Liver (tissue), 3 donors: ENCODE data around the gene RAB14.

Experiments used
- ATF3 ChIP-seq: IDR thresholded peaks from 2 replicates; pipeline ENCODE4 v1.6.1; 2016; ENCODE audit warnings: antibody characterized with exemption
- EGR1 ChIP-seq, 2 donors: IDR thresholded peaks; 2 replicates each; pipeline ENCODE4 v1.6.1; 2016 to 2018; ENCODE audit warnings: antibody characterized with exemption in 2 of 2, low read depth in 2 of 2
- FOXA1 ChIP-seq: IDR thresholded peaks from 2 replicates; pipeline ENCODE4 v1.6.1; 2016; ENCODE audit warnings: antibody characterized with exemption
- GABPA ChIP-seq, 2 donors: IDR thresholded peaks in 1 of 2; conservative IDR thresholded peaks in 1 of 2; 2 replicates each; pipeline ENCODE4 v1.6.1; 2016; ENCODE audit warnings: antibody characterized with exemption in 2 of 2, mild to moderate bottlenecking in 1 of 2, moderate library complexity in 1 of 2
- HNF4A ChIP-seq, 2 donors: conservative IDR thresholded peaks; 2 replicates each; pipeline ENCODE4 v1.6.1; 2016; ENCODE audit warnings: antibody characterized with exemption in 2 of 2, mild to moderate bottlenecking in 2 of 2
- JUND ChIP-seq, 2 donors: IDR thresholded peaks; 2 replicates each; pipeline ENCODE4 v1.6.1; 2016; ENCODE audit warnings: antibody characterized with exemption in 2 of 2
- RAD21 ChIP-seq, 2 donors: IDR thresholded peaks; 2 replicates each; pipeline ENCODE4 v1.6.1; 2016; ENCODE audit warnings: antibody characterized with exemption in 2 of 2, mild to moderate bottlenecking in 2 of 2
- RXRA ChIP-seq, 2 donors: IDR thresholded peaks; 2 replicates each; pipeline ENCODE4 v1.6.1; 2017 to 2018; ENCODE audit warnings: antibody characterized with exemption in 2 of 2, mild to moderate bottlenecking in 1 of 2
- SP1 ChIP-seq: IDR thresholded peaks from 2 replicates; pipeline ENCODE4 v1.6.1; 2018; ENCODE audit warnings: antibody characterized with exemption, mild to moderate bottlenecking
- TAF1 ChIP-seq: conservative IDR thresholded peaks from 2 replicates; pipeline ENCODE4 v1.6.1; 2016; ENCODE audit warnings: antibody characterized with exemption, mild to moderate bottlenecking
- YY1 ChIP-seq: IDR thresholded peaks from 2 replicates; pipeline ENCODE4 v1.6.1; 2016; ENCODE audit warnings: antibody characterized with exemption, mild to moderate bottlenecking
- TF ChIP-seq, protein P1 (sequence below): fragments of 150-350 bp; IDR thresholded peaks from 2 replicates; pipeline ENCODE4 v1.5.1; 2017; ENCODE audit warnings: improper control_type of control experiment, low read depth, low read length; ENCODE audit not compliant: missing input control
- TF ChIP-seq, protein P2 (sequence below): IDR thresholded peaks from 2 replicates; pipeline ENCODE4 v1.6.1; 2016; ENCODE audit warnings: antibody characterized with exemption, mild to moderate bottlenecking
- TF ChIP-seq, protein P3 (sequence below): IDR thresholded peaks from 2 replicates; pipeline ENCODE4 v1.6.1; 2016; ENCODE audit warnings: antibody characterized with exemption
- donor health status: healthy.
- donor health status: healthy.

GRCh38 chr9:121225240-121225639 lies 23.6 kb upstream of the RAB14 start:
- TF ChIP-seq, protein P1, sequence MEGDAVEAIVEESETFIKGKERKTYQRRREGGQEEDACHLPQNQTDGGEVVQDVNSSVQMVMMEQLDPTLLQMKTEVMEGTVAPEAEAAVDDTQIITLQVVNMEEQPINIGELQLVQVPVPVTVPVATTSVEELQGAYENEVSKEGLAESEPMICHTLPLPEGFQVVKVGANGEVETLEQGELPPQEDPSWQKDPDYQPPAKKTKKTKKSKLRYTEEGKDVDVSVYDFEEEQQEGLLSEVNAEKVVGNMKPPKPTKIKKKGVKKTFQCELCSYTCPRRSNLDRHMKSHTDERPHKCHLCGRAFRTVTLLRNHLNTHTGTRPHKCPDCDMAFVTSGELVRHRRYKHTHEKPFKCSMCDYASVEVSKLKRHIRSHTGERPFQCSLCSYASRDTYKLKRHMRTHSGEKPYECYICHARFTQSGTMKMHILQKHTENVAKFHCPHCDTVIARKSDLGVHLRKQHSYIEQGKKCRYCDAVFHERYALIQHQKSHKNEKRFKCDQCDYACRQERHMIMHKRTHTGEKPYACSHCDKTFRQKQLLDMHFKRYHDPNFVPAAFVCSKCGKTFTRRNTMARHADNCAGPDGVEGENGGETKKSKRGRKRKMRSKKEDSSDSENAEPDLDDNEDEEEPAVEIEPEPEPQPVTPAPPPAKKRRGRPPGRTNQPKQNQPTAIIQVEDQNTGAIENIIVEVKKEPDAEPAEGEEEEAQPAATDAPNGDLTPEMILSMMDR: no peak
- no peak for TF ChIP-seq RXRA (IDR thresholded peaks at IDR 0.05)
- TF ChIP-seq ATF3: no peak
- no peak for TF ChIP-seq SP1
- TF ChIP-seq RAD21 (IDR thresholded peaks at IDR 0.05): no peak
- no peak for TF ChIP-seq JUND (IDR thresholded peaks at IDR 0.05)
- TF ChIP-seq, protein P2, sequence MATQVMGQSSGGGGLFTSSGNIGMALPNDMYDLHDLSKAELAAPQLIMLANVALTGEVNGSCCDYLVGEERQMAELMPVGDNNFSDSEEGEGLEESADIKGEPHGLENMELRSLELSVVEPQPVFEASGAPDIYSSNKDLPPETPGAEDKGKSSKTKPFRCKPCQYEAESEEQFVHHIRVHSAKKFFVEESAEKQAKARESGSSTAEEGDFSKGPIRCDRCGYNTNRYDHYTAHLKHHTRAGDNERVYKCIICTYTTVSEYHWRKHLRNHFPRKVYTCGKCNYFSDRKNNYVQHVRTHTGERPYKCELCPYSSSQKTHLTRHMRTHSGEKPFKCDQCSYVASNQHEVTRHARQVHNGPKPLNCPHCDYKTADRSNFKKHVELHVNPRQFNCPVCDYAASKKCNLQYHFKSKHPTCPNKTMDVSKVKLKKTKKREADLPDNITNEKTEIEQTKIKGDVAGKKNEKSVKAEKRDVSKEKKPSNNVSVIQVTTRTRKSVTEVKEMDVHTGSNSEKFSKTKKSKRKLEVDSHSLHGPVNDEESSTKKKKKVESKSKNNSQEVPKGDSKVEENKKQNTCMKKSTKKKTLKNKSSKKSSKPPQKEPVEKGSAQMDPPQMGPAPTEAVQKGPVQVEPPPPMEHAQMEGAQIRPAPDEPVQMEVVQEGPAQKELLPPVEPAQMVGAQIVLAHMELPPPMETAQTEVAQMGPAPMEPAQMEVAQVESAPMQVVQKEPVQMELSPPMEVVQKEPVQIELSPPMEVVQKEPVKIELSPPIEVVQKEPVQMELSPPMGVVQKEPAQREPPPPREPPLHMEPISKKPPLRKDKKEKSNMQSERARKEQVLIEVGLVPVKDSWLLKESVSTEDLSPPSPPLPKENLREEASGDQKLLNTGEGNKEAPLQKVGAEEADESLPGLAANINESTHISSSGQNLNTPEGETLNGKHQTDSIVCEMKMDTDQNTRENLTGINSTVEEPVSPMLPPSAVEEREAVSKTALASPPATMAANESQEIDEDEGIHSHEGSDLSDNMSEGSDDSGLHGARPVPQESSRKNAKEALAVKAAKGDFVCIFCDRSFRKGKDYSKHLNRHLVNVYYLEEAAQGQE: no peak
- TF ChIP-seq, protein P3, sequence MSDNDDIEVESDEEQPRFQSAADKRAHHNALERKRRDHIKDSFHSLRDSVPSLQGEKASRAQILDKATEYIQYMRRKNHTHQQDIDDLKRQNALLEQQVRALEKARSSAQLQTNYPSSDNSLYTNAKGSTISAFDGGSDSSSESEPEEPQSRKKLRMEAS: no peak
- no peak for TF ChIP-seq YY1
- no peak for TF ChIP-seq GABPA (IDR thresholded peaks at IDR 0.05 in 1 of 2, conservative IDR thresholded peaks at IDR 0.05 in 1 of 2)
- no peak for TF ChIP-seq EGR1 (IDR thresholded peaks at IDR 0.05; ENCODE audit: low read depth in 2 of 2)
- TF ChIP-seq TAF1: no peak
- no peak for TF ChIP-seq FOXA1
- TF ChIP-seq HNF4A (conservative IDR thresholded peaks at IDR 0.05): no peak
